HepG2 (cell line): Measurements from ENCODE around the gene EEPD1. TPM values are rescaled to one million over a fixed set of nuclear protein-coding genes. Genes with fewer than 3 reads are reported as not detected.

Experiments used
- CHCHD3 ChIP-seq: sonication (generic); formaldehyde crosslinking; IDR thresholded peaks from 2 replicates; pipeline ENCODE4 v1.8.0; 2022; ENCODE audit warnings: mild to moderate bottlenecking, missing genetic modification reagents, moderate library complexity
- HOXA9 ChIP-seq: sonication (generic); formaldehyde crosslinking; IDR thresholded peaks from 2 replicates; pipeline ENCODE4 v1.8.1; 2022; ENCODE audit warnings: missing genetic modification reagents, mild to moderate bottlenecking, moderate library complexity, borderline replicate concordance
- KLF16 ChIP-seq, 2 experiments: sonication (generic) in 1 of 2; formaldehyde crosslinking in 1 of 2; IDR thresholded peaks; 2 replicates each; pipeline versions ENCODE4 v1.6.1 to v1.8.0; 2016 to 2023; ENCODE audit warnings: missing genetic modification reagents in 2 of 2, missing compliant biosample characterization in 1 of 2
- NFATC3 ChIP-seq: sonication (generic); formaldehyde crosslinking; IDR thresholded peaks from 2 replicates; pipeline ENCODE4 v1.5.1; 2020; ENCODE audit warnings: mild to moderate bottlenecking, missing genetic modification reagents
- PHB2 ChIP-seq: fragments of 450-650 bp; IDR thresholded peaks from 2 replicates; pipeline ENCODE4 v1.6.1; 2018; ENCODE audit not compliant: partially characterized antibody
- RFX5 ChIP-seq: IDR thresholded peaks from 2 replicates; pipeline ENCODE4 v1.6.1; 2011; ENCODE audit warnings: low read depth, low read length, improper control_type of control experiment
- RORA ChIP-seq: sonication (generic); formaldehyde crosslinking; IDR thresholded peaks from 2 replicates; pipeline ENCODE4 v1.5.0; 2020; ENCODE audit warnings: mild to moderate bottlenecking, missing genetic modification reagents, moderate library complexity
- SSRP1 ChIP-seq: IDR thresholded peaks from 2 replicates; pipeline ENCODE4 v1.6.1; 2016; ENCODE audit warnings: control low read depth
- TFAP4 ChIP-seq: sonication (generic); IDR thresholded peaks from 2 replicates; pipeline ENCODE4 v1.6.1; 2016; ENCODE audit warnings: low read depth, borderline replicate concordance
- U2AF1 ChIP-seq: fragments of 200-400 bp; formaldehyde crosslinking; optimal IDR thresholded peaks from 2 replicates; pipeline ENCODE3; 2017; ENCODE audit warnings: mild to moderate bottlenecking, low read depth, low read length
- ZBTB49 ChIP-seq: sonication (generic); formaldehyde crosslinking; IDR thresholded peaks from 2 replicates; pipeline ENCODE4 v1.4.0; 2020; ENCODE audit warnings: missing genetic modification reagents, borderline replicate concordance
- ZFP62 ChIP-seq: sonication (generic); formaldehyde crosslinking; IDR thresholded peaks from 2 replicates; pipeline ENCODE4 v1.4.0; 2020; ENCODE audit warnings: missing genetic modification reagents
- ZNF280B ChIP-seq: sonication (generic); formaldehyde crosslinking; IDR thresholded peaks from 2 replicates; pipeline ENCODE4 v1.5.0; 2020; ENCODE audit warnings: missing genetic modification reagents, mild to moderate bottlenecking, borderline replicate concordance
- ZNF282 ChIP-seq: fragments of 450-650 bp; IDR thresholded peaks from 2 replicates; pipeline ENCODE4 v1.6.1; 2018; ENCODE audit not compliant: partially characterized antibody
- ZNF317 ChIP-seq: sonication (generic); formaldehyde crosslinking; IDR thresholded peaks from 2 replicates; pipeline ENCODE4 v1.5.0; 2020; ENCODE audit warnings: mild to moderate bottlenecking, missing genetic modification reagents
- ZNF331 ChIP-seq: sonication (generic); formaldehyde crosslinking; IDR thresholded peaks from 2 replicates; pipeline ENCODE4 v1.4.0; 2020; ENCODE audit warnings: missing genetic modification reagents
- ZNF333 ChIP-seq: sonication (generic); formaldehyde crosslinking; IDR thresholded peaks from 2 replicates; pipeline ENCODE4 v1.4.0; 2020; ENCODE audit warnings: mild to moderate bottlenecking, missing genetic modification reagents, borderline replicate concordance
- ZNF382 ChIP-seq: sonication (generic); formaldehyde crosslinking; IDR thresholded peaks from 2 replicates; pipeline ENCODE4 v1.5.0; 2020; ENCODE audit warnings: missing genetic modification reagents, mild to moderate bottlenecking, borderline replicate concordance
- ZNF468 ChIP-seq: sonication (generic); formaldehyde crosslinking; IDR thresholded peaks from 2 replicates; pipeline ENCODE4 v1.8.0; 2022; ENCODE audit warnings: mild to moderate bottlenecking, moderate library complexity, missing genetic modification reagents
- ZNF572 ChIP-seq: sonication (generic); formaldehyde crosslinking; IDR thresholded peaks from 2 replicates; pipeline ENCODE4 v1.5.1; 2020; ENCODE audit warnings: mild to moderate bottlenecking, missing genetic modification reagents
- ZNF766 ChIP-seq: sonication (generic); formaldehyde crosslinking; IDR thresholded peaks from 2 replicates; pipeline ENCODE4 v1.5.0; 2020; ENCODE audit warnings: missing genetic modification reagents, borderline replicate concordance
- ZNF773 ChIP-seq: sonication (generic); formaldehyde crosslinking; IDR thresholded peaks from 2 replicates; pipeline ENCODE4 v1.4.0; 2020; ENCODE audit warnings: missing genetic modification reagents, borderline replicate concordance
- ZSCAN21 ChIP-seq: sonication (generic); formaldehyde crosslinking; IDR thresholded peaks from 2 replicates; pipeline ENCODE4 v1.8.0; 2022; ENCODE audit warnings: mild to moderate bottlenecking, missing genetic modification reagents, moderate library complexity, borderline replicate concordance
- polyA plus RNA-seq, 8 experiments: library from polyadenylated mRNA; depleted of rRNA in 3 of 8; stranded (reverse) in 7 of 8; unstranded in 1 of 8; fragments of >200 nt; fragmentation: Illumina TruSeq in 4 of 8; extraction: Trizol in 4 of 8; gene quantifications; 2 replicates each; pipeline versions ENCODE4 v1.2.1 to v1.2.3, GENCODE V29; 2011 to 2016; ENCODE audit warnings: low read depth in 4 of 8, missing spikeins in 1 of 8, mixed read lengths in 1 of 8; ENCODE audit not compliant: insufficient read depth in 1 of 8
- total RNA-seq, 5 experiments: library from RNA; depleted of rRNA; stranded (reverse); fragments of >200 nt; fragmentation: Illumina TruSeq; extraction: Trizol; gene quantifications; 2 replicates each; pipeline ENCODE4 v1.2.3, GENCODE V29; 2016; ENCODE audit warnings: low read depth in 1 of 5

Gene EEPD1
- total and polyA plus RNA-seq, 2 of the 13 experiments (the other 11 are each of a cell fraction or from before 2014, with no cell fraction given), result 10.1 to 16.4 TPM

- no peak for TF ChIP-seq ZSCAN21 (CRISPR knock-in tag)
- no peak for TF ChIP-seq ZNF282
- TF ChIP-seq TFAP4, result no peak
- no peak for TF ChIP-seq ZNF333 (CRISPR knock-in tag)
- 0 out of 4 replicates have a peak, but pooled peaks of 1 of the 2 experiments have one; percentile 24 for TF ChIP-seq KLF16 (CRISPR knock-in tag; IDR thresholded peaks at IDR 0.05)
- TF ChIP-seq PHB2, result no peak
- no peak for TF ChIP-seq SSRP1
- no peak for TF ChIP-seq RFX5
- no peak for TF ChIP-seq HOXA9
- TF ChIP-seq ZNF280B, result no peak
- no peak for TF ChIP-seq ZBTB49 (CRISPR knock-in tag)
- no peak for TF ChIP-seq ZNF766 (CRISPR knock-in tag)
- no peak for TF ChIP-seq ZFP62 (CRISPR knock-in tag)
- no peak for TF ChIP-seq ZNF317
- no peak for TF ChIP-seq ZNF468 (CRISPR knock-in tag)
- TF ChIP-seq ZNF572, result no peak
- no peak for TF ChIP-seq CHCHD3 (CRISPR knock-in tag)
- TF ChIP-seq ZNF331 (CRISPR knock-in tag), result peak; percentile 82; the same call in 1 of the 2 replicates
- TF ChIP-seq NFATC3 (CRISPR knock-in tag), result no peak
- TF ChIP-seq ZNF382 (CRISPR knock-in tag), result no peak
- TF ChIP-seq U2AF1, result no peak
- TF ChIP-seq RORA (CRISPR knock-in tag), result no peak
- no peak for TF ChIP-seq ZNF773 (CRISPR knock-in tag)
- TF ChIP-seq, all 625 proteins: peak for 100
These were observed 12.0 kb downstream of the EEPD1 start (continued) for GRCh38 chr7:36165059-36165458.
